Measurements from ENCODE around the gene VASH2.
A peak's percentile ranks its signal among the peaks of the same experiment; 100 is the strongest.
"Not testable (repeated sequence)": the region's sequence is repeated elsewhere in the genome, so short reads cannot be mapped to it uniquely, and the experiment has no call there.

Gene VASH2

DNA sequence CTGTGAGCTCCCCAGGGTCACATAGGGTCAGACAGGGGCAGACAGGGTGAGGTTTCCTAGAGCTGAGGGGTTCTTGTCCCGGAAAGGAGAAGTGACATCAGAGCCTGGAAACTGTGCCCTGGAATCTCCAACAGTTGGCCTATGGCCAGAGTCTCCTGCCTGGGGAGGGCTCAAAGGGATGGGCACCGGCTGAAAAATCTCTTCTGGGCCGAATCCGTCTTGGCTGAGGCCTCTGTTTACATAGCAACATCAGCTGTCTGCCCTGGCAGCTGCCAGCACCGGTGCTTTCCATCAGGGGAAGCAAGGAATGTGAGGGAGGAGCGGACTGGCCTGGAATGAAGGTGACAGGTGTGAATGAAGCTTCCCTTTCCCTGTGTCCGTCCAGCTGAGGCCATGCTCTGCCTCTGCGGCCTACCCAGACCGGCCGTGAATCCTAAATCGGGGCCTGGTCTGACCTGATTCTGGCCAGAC, 30.7 kb downstream of the VASH2 start:
- DNase-seq (ENCODE audit: low read depth in 3 of 3), result no peak

DNA sequence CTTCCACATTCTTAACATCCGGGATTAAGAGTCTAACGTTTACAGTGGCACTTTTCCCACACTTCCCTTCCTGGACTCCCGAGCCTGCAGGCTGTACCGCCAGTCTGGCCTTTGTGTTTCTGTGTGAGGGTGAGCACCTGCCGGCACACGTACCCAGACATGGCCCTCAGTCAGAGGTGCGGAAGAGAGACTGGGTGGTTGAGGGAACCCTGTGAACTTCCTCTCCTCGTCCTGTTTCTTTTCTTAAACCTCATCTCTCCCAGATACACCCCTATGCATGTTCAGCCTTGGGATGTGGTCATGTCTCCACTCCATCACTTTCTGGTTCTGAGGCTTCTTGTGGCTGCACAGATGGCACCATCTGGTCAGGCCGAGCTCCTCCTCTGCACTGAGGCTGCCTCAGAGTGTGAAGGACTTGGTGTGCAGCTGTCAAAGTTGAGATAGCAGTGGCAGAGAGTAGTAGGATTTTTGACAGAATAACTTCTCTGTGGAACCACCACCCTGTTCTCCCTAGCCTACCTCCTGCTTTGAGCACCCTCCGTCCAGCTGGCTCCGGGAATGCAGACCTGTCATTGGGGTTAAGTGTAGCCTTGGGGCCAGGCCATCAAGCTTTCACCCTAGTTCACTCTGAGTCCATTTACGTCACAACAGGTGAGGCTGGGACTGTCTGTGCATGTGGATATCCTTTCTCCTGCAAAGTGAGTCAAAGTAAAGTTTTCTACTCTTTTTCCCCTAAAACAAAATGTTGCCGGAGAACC, 31.4 kb downstream of the VASH2 start:
- no peak for DNase-seq (ENCODE audit: low read depth in 3 of 3)

GRCh38 chr1:212982430-212983152, 32.2 kb downstream of the VASH2 start:
- DNase-seq (ENCODE audit: low read depth in 3 of 3), result no peak

DNA sequence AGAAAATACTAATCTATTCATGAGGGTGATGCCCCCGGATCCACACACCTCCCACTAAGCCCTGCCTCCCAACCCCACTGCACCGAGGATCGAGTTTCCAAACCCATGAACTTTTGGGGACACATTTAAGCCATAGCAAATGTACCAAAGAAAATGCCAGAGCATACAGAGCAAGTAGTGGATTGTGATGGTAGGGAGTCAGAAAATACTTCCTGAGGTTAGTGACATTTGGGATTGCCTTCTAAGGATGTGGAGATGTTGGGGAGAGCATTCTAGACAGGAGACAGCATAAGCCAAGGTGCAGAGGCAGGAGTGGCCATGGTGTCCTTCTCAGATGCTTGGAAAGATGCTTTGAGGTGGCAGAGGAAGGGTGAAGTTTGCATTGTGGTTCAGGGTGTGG, 33.1 kb downstream of the VASH2 start:
- DNase-seq (ENCODE audit: low read depth in 3 of 3), result no peak

- no peak for DNase-seq (ENCODE audit: low read depth in 3 of 3)
Measured at GRCh38 chr1:212984522-212985291, 34.4 kb downstream of the VASH2 start.

GRCh38 chr1:212986551-212986950, 36.2 kb downstream of the VASH2 start:
- no peak for DNase-seq (ENCODE audit: low read depth in 3 of 3)

GRCh38 chr1:212987702-212988322, 37.5 kb downstream of the VASH2 start:
- DNase-seq (ENCODE audit: low read depth in 3 of 3), result no peak

GRCh38 chr1:212990276-212990675, 39.9 kb downstream of the VASH2 start:
- DNase-seq (ENCODE audit: low read depth in 3 of 3), result no peak

GRCh38 chr1:212993960-212994359, 43.6 kb downstream of the VASH2 start:
- not testable (repeated sequence) for DNase-seq (ENCODE audit: low read depth in 3 of 3)

- no peak for DNase-seq (ENCODE audit: low read depth in 3 of 3)
Measured at GRCh38 chr1:212994926-212995325, 44.6 kb downstream of the VASH2 start.

DNA sequence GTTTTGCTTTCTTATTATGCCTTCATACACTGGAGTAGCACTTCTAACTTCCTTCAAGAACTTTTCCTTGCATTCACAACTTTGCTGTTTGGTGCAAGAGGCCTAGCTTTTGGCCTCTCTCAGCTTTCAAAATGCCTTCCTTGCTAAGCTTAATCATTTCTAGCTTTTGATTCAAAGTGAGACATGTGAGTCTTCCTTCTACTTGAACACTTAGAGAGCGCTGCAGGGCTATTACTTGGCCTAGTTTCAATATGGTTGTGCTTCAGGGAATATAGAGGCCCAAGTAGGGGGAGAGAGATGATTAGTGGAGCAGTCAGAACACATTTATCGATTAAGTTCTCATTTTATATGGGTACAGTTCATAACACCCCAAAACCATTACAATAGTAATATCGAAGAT, 52.9 kb downstream of the VASH2 start:
- DNase-seq (ENCODE audit: low read depth in 3 of 3), result no peak

DNA sequence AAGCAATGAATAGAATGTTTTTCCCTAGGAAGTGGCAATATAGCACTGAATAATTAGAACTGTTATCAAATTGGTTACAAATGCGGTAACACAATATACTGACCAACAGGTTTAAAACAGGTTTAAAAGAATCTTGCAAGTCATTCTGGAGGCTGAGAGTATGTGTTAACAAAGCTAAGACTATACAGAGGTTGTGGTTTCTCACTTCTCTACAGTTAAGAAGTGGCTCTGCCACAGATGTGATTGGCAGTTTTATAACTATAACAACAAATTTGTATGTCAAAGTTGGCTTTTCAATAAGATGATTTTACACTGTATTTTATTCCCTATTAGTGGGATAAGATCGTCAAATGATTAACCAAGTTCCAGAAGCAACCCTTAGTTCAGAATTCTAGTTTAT, 58.2 kb downstream of the VASH2 start:
- DNase-seq (ENCODE audit: low read depth in 3 of 3), result no peak

- DNase-seq (ENCODE audit: low read depth in 3 of 3), result no peak
Measured at GRCh38 chr1:213014642-213015041, 64.3 kb downstream of the VASH2 start.

- DNase-seq (ENCODE audit: low read depth in 3 of 3), result peak; percentile 89 to 92 (median 89)
Measured at GRCh38 chr1:213015099-213016050, 65.0 kb downstream of the VASH2 start, which contains the start of gene ANGEL2. TSS of gene ANGEL2 (minus strand) at chr1:213015867. CDS start at chr1:213015671, 196 bp downstream.

- DNase-seq (ENCODE audit: low read depth in 3 of 3), result no peak
Measured at GRCh38 chr1:213017447-213018273, 67.3 kb downstream of the VASH2 start.

- DNase-seq (ENCODE audit: low read depth in 3 of 3), result no peak
Measured at GRCh38 chr1:213019450-213019849, 69.1 kb downstream of the VASH2 start.

DNA sequence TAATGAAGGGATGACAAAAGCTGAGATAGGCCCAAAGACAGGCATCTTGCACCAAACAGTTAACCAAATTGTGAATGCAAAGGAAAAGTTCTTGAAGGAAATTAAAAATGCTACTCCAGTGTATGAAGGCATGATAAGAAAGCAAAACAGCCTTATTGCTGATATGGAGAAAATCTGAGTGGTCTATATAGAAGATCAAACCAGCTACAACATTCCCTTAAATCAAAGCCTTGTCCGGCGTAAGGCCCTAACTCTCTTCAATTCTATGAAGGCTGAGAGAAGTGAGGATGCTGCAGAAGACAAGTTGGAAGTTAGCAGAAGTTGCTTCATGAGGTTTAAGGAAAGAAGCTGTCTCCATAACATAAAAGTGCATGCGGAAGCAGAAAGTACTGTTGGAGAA, 69.7 kb downstream of the VASH2 start:
- DNase-seq (ENCODE audit: low read depth in 3 of 3), result no peak

- not testable (repeated sequence) for DNase-seq (ENCODE audit: low read depth in 3 of 3)
Measured at GRCh38 chr1:213027024-213027423, 76.7 kb downstream of the VASH2 start.

DNA sequence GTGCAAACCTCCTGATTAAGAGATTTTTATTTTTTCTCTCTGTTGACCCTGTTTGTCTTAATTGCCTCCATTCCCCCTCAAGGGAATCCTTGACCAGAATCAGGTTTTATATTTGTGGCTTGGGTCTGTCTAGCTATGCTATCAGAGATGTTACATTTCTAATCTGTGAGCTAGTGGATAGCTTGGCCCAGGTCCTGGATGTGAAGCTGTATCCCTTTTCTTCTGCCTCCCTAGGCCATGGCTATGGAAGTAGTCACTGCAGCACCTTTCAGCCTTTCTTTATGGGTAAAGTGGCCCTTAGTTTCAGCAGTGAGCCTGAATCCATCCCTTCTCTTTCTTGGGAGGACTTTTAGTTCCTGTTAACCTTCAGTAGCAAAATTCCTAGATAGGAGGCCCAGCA, 82.3 kb downstream of the VASH2 start:
- no peak for DNase-seq (ENCODE audit: low read depth in 3 of 3)

- DNase-seq (ENCODE audit: low read depth in 3 of 3), result no peak
Measured at GRCh38 chr1:213034713-213035112, 84.4 kb downstream of the VASH2 start.
